Measurements from ENCODE around the gene OR2Y1.
A peak's percentile ranks its signal among the peaks of the same experiment; 100 is the strongest.
"Not testable (repeated sequence)": the region's sequence is repeated elsewhere in the genome, so short reads cannot be mapped to it uniquely, and the experiment has no call there.

OR2Y1 gene, protein sequence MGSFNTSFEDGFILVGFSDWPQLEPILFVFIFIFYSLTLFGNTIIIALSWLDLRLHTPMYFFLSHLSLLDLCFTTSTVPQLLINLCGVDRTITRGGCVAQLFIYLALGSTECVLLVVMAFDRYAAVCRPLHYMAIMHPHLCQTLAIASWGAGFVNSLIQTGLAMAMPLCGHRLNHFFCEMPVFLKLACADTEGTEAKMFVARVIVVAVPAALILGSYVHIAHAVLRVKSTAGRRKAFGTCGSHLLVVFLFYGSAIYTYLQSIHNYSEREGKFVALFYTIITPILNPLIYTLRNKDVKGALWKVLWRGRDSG

DNA sequence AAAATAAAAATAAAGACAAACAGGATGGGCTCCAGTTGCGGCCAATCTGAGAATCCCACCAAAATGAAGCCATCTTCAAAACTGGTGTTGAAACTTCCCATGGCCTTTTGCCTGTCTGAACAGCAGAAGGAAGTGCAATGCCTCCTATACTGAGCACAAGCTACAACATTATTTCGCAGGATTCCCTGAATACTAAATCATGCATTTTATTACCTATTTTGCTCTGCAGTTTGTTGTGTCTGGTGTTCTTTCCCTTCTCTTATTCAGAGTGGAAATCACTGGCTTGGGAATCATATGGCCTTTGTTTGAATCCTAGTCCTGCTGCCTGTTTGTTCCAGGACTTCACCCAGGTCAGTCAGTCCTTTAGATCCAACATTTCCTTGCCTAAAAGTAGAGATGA is at the start of gene OR2Y1:
TSS of gene OR2Y1 (minus strand) at position 101 of the 400 bp plus-strand sequence. CDS start at position 101, 0 bp downstream.
- TF ChIP-seq CTCF (conservative IDR thresholded peaks at IDR 0.05; ENCODE audit: control insufficient read depth, insufficient read depth, low read depth, low read length), result no peak
- no peak for DNase-seq (ENCODE audit: low read depth)

GRCh38 chr5:180788651-180789410 is 49.0 kb upstream of the OR2Y1 start:
- DNase-seq (ENCODE audit: low read depth); H3K4me3 ChIP-seq (ENCODE audit: control insufficient read depth, low read depth, low read length): not testable (repeated sequence)

More for the DNA sequence above, at the start of gene OR2Y1:
- H3K4me3 ChIP-seq (ENCODE audit: control insufficient read depth, low read depth, low read length), result no peak within 1 kb of the TSS

- H3K4me3 ChIP-seq (ENCODE audit: control insufficient read depth, low read depth, low read length), result no peak overlapping the region
- DNase-seq (ENCODE audit: low read depth), result no peak
- no peak for TF ChIP-seq CTCF (conservative IDR thresholded peaks at IDR 0.05; ENCODE audit: control insufficient read depth, insufficient read depth, low read depth, low read length)
Observed at GRCh38 chr5:180787711-180788431, 48.0 kb upstream of the OR2Y1 start.

GRCh38 chr5:180786531-180787398 is 46.9 kb upstream of the OR2Y1 start:
- TF ChIP-seq CTCF (conservative IDR thresholded peaks at IDR 0.05; ENCODE audit: control insufficient read depth, insufficient read depth, low read depth, low read length), result no peak
- H3K4me3 ChIP-seq (ENCODE audit: control insufficient read depth, low read depth, low read length), result no peak overlapping the region
- DNase-seq (ENCODE audit: low read depth), result peak; percentile 34

- peak; percentile 71 for DNase-seq (ENCODE audit: low read depth)
- TF ChIP-seq CTCF (conservative IDR thresholded peaks at IDR 0.05; ENCODE audit: control insufficient read depth, insufficient read depth, low read depth, low read length), result no peak
- H3K4me3 ChIP-seq (ENCODE audit: control insufficient read depth, low read depth, low read length), result no peak overlapping the region
Observed at GRCh38 chr5:180785794-180786221, 46.0 kb upstream of the OR2Y1 start.

- DNase-seq (ENCODE audit: low read depth), result peak; percentile 71
- H3K4me3 ChIP-seq (ENCODE audit: control insufficient read depth, low read depth, low read length), result no peak overlapping the region
Observed at GRCh38 chr5:180785121-180785781, 45.4 kb upstream of the OR2Y1 start.

More at GRCh38 chr5:180785121-180785781, 45.4 kb upstream of the OR2Y1 start:
- TF ChIP-seq CTCF (conservative IDR thresholded peaks at IDR 0.05; ENCODE audit: control insufficient read depth, insufficient read depth, low read depth, low read length), result no peak
